GM12891 (cell line): Measurements from ENCODE around the gene TPO.

Experiments
- POLR2A ChIP-seq: IDR thresholded peaks from 2 replicates; pipeline ENCODE4 v1.6.1; 2011; ENCODE audit warnings: low read depth, low read length, control low read depth
- POLR2AphosphoS5 ChIP-seq: IDR thresholded peaks from 2 replicates; pipeline ENCODE4 v1.6.1; 2011; ENCODE audit warnings: low read depth, low read length, control low read depth

DNA sequence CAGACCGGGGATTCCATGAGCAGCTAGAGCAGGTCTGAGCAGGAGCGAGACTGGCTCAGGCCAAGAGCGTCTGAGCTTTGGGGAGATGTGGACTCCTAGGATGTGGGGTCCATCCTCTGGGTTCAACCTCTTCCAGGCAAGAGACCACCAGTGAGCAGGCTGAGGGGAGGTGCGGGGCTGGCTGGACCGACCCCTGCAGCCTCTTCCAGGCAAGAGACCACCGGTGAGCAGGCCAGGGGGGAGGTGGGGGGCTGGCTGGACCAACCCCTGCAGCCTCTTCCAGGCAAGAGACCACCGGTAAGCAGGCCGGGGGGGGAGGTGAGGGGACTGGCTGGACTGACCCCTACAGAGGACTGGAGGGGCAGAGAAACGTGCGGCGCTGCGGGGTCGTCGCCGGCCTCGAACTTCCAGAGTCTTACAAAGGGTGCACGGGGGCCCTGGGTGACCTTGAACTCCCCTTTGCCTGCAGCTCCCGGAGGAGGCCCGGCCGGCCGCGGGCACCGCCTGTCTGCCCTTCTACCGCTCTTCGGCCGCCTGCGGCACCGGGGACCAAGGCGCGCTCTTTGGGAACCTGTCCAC is 63.4 kb downstream of the TPO start:
- TF ChIP-seq POLR2A = no peak
- no peak for TF ChIP-seq POLR2AphosphoS5
